ENCODE data around the gene ZDHHC7. TPM values are rescaled to one million over a fixed set of nuclear protein-coding genes. Genes with fewer than 3 reads are reported as not detected.

Gene ZDHHC7, protein sequence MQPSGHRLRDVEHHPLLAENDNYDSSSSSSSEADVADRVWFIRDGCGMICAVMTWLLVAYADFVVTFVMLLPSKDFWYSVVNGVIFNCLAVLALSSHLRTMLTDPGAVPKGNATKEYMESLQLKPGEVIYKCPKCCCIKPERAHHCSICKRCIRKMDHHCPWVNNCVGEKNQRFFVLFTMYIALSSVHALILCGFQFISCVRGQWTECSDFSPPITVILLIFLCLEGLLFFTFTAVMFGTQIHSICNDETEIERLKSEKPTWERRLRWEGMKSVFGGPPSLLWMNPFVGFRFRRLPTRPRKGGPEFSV
- 48.5 and 49.4 TPM in 2 replicates for total RNA-seq

DNA sequence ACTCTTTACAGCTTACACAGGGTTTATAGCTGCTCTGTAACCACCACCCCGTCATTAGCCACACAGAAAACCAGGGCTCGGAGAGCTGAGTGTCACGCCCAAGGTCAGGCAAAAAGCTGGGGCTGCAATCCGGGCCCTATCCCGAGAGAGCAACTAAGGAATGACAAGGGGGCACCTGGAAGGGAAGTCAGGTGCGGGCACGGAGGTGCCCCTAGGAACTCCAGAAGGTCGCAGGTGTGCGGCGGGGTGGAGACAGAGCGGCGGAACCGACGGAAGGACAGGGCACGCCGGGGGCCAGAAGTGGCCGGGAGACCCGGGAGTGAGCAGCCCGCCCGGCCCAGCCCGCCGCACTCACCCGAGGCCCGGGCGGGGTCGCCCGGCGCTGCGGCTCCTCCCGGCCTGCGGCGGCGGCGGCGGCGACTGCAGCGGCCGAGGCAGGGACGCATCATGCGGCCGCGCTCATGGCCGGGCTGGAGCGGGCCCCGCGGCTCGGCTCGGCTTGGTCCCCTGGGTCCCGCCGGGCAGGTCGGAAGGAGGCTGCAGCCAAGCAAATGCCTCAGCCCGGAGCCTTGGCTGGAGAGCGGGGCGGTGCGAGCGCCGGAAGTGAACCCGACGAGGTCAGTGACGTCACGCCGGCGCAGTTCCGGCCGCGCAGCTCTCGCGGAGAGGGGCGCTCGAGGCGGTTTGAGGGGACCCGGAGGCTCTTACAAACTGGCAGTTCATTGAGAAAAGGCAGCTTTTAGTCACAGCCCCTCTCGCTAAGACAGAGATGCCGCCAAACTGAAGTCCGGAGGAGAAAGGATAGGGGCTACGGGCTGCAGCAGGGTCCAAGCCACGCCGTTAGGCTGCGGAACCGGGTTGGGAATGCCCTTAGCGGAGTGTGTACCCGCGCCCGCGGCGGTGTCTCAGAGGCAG is at the start of gene ZDHHC7:
TSS of gene ZDHHC7 (minus strand) at position 605 of the 915 bp plus-strand sequence. CDS start 20,917 bp downstream, outside the sequence.

DNA sequence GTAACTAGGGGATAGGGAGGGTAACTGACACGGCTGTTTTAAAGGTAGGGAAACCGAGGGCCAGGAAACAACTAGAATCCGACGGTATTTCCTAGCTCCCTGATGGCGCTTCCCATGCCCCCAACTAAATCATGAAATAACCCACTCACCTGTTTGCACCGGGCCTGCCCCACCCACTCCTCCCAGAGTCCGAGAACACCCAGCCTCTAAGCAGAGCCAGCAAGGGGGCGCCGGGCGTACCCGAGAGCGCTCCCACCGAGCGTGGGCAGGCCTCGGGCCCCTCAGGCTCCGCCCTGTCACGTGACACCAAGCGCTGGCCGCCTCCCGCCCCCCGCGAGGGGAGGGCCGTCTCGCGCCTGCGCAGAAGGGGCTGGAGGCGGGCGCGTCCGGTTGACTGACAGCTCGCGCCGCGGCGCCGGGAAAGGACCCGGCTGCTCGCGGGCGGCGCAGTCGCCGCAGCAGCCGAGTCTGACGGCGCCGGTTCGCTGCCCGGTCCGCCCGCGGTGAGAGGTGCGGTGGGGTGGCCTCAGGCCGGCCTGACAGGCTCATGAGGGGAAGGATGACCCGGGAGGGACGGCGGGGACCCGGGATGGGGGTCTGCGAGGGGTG is 16.1 kb upstream of the ZDHHC7 start, which contains the start of gene KIAA0513:
TSS of gene KIAA0513 (plus strand) at position 447 of the 609 bp plus-strand sequence. CDS start 39,277 bp downstream, outside the sequence.

Other genes with a start within 250 kb of the ZDHHC7 start
- gene CRISPLD2, start 191.6 kb downstream of the ZDHHC7 start, total RNA-seq = 0.07 and 0.13 TPM in 2 replicates
- 3.6 and 3.8 TPM in 2 replicates for gene KIAA0513, start 16.3 kb upstream of the ZDHHC7 start, total RNA-seq
- not detected in 2 replicates for gene CIBAR2, start 100.9 kb upstream of the ZDHHC7 start, total RNA-seq

All from thoracic aorta endothelial cell (primary cell).